ENCODE results near the gene CHCHD1.
A peak's percentile ranks its signal among the peaks of the same experiment; 100 is the strongest.

The CHCHD1 gene

DNA sequence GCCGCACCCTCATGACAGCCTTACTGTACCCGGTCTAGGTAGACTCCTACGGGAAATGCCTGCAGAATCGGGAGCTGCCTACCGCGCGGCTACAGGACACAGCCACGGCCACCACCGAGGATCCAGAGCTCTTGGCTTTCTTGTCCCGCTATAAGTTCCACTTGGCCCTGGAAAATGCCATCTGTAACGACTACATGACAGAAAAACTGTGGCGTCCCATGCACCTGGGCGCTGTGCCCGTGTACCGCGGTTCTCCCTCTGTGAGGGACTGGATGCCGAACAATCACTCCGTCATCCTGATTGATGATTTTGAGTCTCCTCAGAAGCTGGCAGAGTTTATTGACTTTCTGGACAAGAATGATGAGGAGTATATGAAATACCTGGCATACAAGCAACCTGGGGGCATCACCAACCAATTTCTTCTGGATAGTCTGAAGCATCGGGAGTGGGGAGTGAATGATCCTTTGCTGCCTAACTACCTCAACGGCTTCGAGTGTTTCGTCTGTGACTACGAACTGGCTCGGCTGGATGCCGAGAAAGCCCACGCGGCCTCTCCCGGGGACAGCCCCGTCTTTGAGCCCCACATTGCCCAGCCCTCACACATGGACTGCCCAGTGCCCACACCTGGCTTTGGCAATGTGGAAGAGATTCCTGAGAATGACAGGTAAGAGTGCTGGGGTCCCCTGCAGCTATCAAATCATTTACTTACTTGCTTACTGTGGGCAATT is 8.5 kb upstream of the CHCHD1 start:
- ATAC-seq (ENCODE audit: insufficient read depth, low read depth) (peak; percentile 5; the same call in 1 of the 3 replicates), DNase-seq (no peak)
- Histone ChIP-seq H4K20me1 (ENCODE audit: insufficient read depth, low read length) (peaks cover 3% of the 10 kb centered on the region; the same call in 1 of the 2 replicates), H3K4me2 (ENCODE audit: insufficient read depth, low read length) (peak overlapping the region; percentile 92), H3K79me2 (ENCODE audit: insufficient read depth, low read length) (peaks cover 49% of the 10 kb centered on the region), H3K9ac (ENCODE audit: low read depth, low read length) (peak overlapping the region; percentile 72), H3K36me3 (ENCODE audit: insufficient read depth, low read length) (peaks cover 75% of the 10 kb centered on the region), H3K4me1 (ENCODE audit: insufficient read depth, low read length) (peaks cover 50% of the 10 kb centered on the region), H2AFZ (ENCODE audit: low read depth, low read length) (peak overlapping the region; percentile 86), H3K27ac (ENCODE audit: low read length) (peak overlapping the region; percentile 71), H3K27me3 (ENCODE audit: insufficient read depth, low read length, poor library complexity) (no peaks in the 10 kb centered on the region), H3K4me3 (ENCODE audit: low read depth in 1 of 2, low read length in 2 of 2) (peak overlapping the region; percentile 63 to 73), H3K9me3 (ENCODE audit: insufficient read depth, low read length, severe bottlenecking) (no peaks in the 10 kb centered on the region)
- no peak for TF ChIP-seq EZH2 (IDR thresholded peaks at IDR 0.05; ENCODE audit: borderline replicate concordance, low read depth, low read length, severe bottlenecking)
- TF ChIP-seq, protein P1, sequence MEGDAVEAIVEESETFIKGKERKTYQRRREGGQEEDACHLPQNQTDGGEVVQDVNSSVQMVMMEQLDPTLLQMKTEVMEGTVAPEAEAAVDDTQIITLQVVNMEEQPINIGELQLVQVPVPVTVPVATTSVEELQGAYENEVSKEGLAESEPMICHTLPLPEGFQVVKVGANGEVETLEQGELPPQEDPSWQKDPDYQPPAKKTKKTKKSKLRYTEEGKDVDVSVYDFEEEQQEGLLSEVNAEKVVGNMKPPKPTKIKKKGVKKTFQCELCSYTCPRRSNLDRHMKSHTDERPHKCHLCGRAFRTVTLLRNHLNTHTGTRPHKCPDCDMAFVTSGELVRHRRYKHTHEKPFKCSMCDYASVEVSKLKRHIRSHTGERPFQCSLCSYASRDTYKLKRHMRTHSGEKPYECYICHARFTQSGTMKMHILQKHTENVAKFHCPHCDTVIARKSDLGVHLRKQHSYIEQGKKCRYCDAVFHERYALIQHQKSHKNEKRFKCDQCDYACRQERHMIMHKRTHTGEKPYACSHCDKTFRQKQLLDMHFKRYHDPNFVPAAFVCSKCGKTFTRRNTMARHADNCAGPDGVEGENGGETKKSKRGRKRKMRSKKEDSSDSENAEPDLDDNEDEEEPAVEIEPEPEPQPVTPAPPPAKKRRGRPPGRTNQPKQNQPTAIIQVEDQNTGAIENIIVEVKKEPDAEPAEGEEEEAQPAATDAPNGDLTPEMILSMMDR (IDR thresholded peaks at IDR 0.05; ENCODE audit: borderline replicate concordance, extremely low read depth, low read length, poor library complexity, severe bottlenecking), result no peak

DNA sequence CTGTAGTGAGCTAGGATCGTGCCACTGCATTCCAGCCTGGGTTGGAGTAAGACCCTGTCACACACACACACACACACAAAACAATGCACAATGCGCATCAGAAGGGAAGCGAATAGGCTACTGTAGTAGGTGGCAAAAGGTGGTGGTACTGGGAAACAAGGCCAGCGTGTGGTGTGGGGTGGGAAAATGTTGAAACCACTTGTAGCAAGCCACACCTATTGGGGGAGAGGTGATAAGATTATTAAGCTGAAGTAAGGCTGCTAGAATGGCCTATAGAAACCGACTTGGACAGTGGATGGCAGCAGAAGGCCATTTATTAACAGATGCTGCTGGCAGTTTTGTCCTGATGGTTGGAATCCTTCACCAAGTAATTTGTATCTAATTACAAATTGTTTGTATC is 7.2 kb upstream of the CHCHD1 start:
- TF ChIP-seq EZH2 (IDR thresholded peaks at IDR 0.05; ENCODE audit: borderline replicate concordance, low read depth, low read length, severe bottlenecking), result no peak
- TF ChIP-seq, protein P1 (IDR thresholded peaks at IDR 0.05; ENCODE audit: borderline replicate concordance, extremely low read depth, low read length, poor library complexity, severe bottlenecking), result peak; percentile 31
- H3K36me3 ChIP-seq (ENCODE audit: insufficient read depth, low read length), result peaks cover 70% of the 10 kb centered on the region
- no peaks in the 10 kb centered on the region for H3K27me3 ChIP-seq (ENCODE audit: insufficient read depth, low read length, poor library complexity)
- ATAC-seq (ENCODE audit: insufficient read depth, low read depth), result no peak
- peaks cover 55% of the 10 kb centered on the region for H3K79me2 ChIP-seq (ENCODE audit: insufficient read depth, low read length)
- peak overlapping the region; percentile 92 for H3K4me2 ChIP-seq (ENCODE audit: insufficient read depth, low read length)
- peaks cover 53% of the 10 kb centered on the region for H3K4me1 ChIP-seq (ENCODE audit: insufficient read depth, low read length)
- no peak overlapping the region for H2AFZ ChIP-seq (ENCODE audit: low read depth, low read length)
- peaks cover 3% of the 10 kb centered on the region; the same call in 1 of the 2 replicates for H4K20me1 ChIP-seq (ENCODE audit: insufficient read depth, low read length)
- no peak for DNase-seq
- peak overlapping the region; percentile 59; the same call in 1 of the 2 replicates for H3K27ac ChIP-seq (ENCODE audit: low read length)
- peak overlapping the region; percentile 72; the same call in 1 of the 2 replicates for H3K9ac ChIP-seq (ENCODE audit: low read depth, low read length)
- peak overlapping the region in 1 of 2 experiments; percentile 63; a peak in 2 of 4 replicates for H3K4me3 ChIP-seq (ENCODE audit: low read depth in 1 of 2, low read length in 2 of 2)
- H3K9me3 ChIP-seq (ENCODE audit: insufficient read depth, low read length, severe bottlenecking), result no peaks in the 10 kb centered on the region

DNA sequence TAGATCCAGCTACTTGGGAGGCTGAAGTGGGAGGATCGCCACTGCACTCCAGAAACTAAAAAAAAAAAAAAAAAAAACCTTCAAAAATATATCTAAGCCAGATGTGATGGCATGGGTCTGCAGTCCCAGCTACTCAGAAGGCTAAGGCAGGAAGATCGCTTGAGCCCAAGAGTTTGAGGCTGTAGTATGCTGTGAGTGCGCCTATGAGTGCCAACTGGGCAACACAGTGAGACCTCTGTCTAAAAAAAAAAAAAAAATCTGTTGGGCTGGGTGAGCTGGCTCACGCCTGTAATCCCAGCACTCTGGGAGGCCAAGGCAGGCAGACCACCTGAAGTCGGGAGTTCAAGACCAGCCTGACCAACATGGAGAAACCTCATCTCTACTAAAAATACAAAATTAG is 2.8 kb upstream of the CHCHD1 start:
- peaks cover 5% of the 10 kb centered on the region; the same call in 1 of the 2 replicates for H4K20me1 ChIP-seq (ENCODE audit: insufficient read depth, low read length)
- no peak for DNase-seq
- H3K9ac ChIP-seq (ENCODE audit: low read depth, low read length), result no peak overlapping the region
- peaks cover 86% of the 10 kb centered on the region for H3K79me2 ChIP-seq (ENCODE audit: insufficient read depth, low read length)
- TF ChIP-seq, protein P1 (IDR thresholded peaks at IDR 0.05; ENCODE audit: borderline replicate concordance, extremely low read depth, low read length, poor library complexity, severe bottlenecking), result no peak
- TF ChIP-seq EZH2 (IDR thresholded peaks at IDR 0.05; ENCODE audit: borderline replicate concordance, low read depth, low read length, severe bottlenecking), result no peak
- no peak overlapping the region for H3K4me3 ChIP-seq (ENCODE audit: low read depth in 1 of 2, low read length in 2 of 2)
- no peak overlapping the region for H3K27ac ChIP-seq (ENCODE audit: low read length)
- peaks cover 50% of the 10 kb centered on the region for H3K36me3 ChIP-seq (ENCODE audit: insufficient read depth, low read length)
- H2AFZ ChIP-seq (ENCODE audit: low read depth, low read length), result no peak overlapping the region
- no peaks in the 10 kb centered on the region for H3K9me3 ChIP-seq (ENCODE audit: insufficient read depth, low read length, severe bottlenecking)
- no peak for ATAC-seq (ENCODE audit: insufficient read depth, low read depth)
- H3K27me3 ChIP-seq (ENCODE audit: insufficient read depth, low read length, poor library complexity), result no peaks in the 10 kb centered on the region
- peaks cover 64% of the 10 kb centered on the region for H3K4me1 ChIP-seq (ENCODE audit: insufficient read depth, low read length)
- no peak overlapping the region for H3K4me2 ChIP-seq (ENCODE audit: insufficient read depth, low read length)
